GM23338 (cell line): ENCODE data around the gene NPHP4. TPM values are rescaled to one million over a fixed set of nuclear protein-coding genes. Genes with fewer than 3 reads are reported as not detected.

ENCODE experiments used
- ATAC-seq: fragments of 200-7000 bp; cut with Tn5 transposase; 3 replicates; pipeline ENCODE4 v1.9.1; 2020
- DNase-seq: peaks from one replicate; pipeline ENCODE4 v3.0.0-alpha.2; 2015; ENCODE audit warnings: low spot score
- H2AFZ ChIP-seq: fragments of 200-600 bp; sonication (generic); 2 replicates; pipeline ENCODE4 v1.8.0; 2016; ENCODE audit warnings: antibody characterized with exemption, mild to moderate bottlenecking, moderate library complexity
- H3F3A ChIP-seq: fragments of 200-600 bp; sonication (generic); replicated peaks from 2 replicates; pipeline ENCODE4 v1.8.0; 2017; ENCODE audit warnings: antibody characterized with exemption, mixed run types, low read depth
- H3K27ac ChIP-seq: fragments of 200-600 bp; sonication (generic); 2 replicates; pipeline ENCODE4 v1.6.1; 2016; ENCODE audit warnings: low read depth
- H3K27me3 ChIP-seq: fragments of 200-600 bp; sonication (generic); 2 replicates; pipeline ENCODE4 v1.8.0; 2016; ENCODE audit warnings: mild to moderate bottlenecking, mixed run types, moderate library complexity; ENCODE audit not compliant: insufficient read depth
- H3K36me3 ChIP-seq: fragments of 200-600 bp; sonication (generic); 2 replicates; pipeline ENCODE4 v1.8.0; 2016; ENCODE audit warnings: mild to moderate bottlenecking; ENCODE audit not compliant: insufficient read depth
- H3K4me1 ChIP-seq: fragments of 200-600 bp; sonication (generic); 2 replicates; pipeline ENCODE4 v1.8.0; 2016; ENCODE audit warnings: mild to moderate bottlenecking, moderate library complexity; ENCODE audit not compliant: insufficient read depth
- H3K4me2 ChIP-seq: fragments of 200-600 bp; sonication (generic); 2 replicates; pipeline ENCODE4 v1.7.1; 2017; ENCODE audit warnings: mixed run types
- H3K4me3 ChIP-seq: fragments of 200-600 bp; sonication (generic); 2 replicates; pipeline ENCODE4 v1.6.1; 2016; ENCODE audit warnings: mixed run types
- H3K79me2 ChIP-seq: fragments of 200-600 bp; sonication (generic); replicated peaks from 2 replicates; pipeline ENCODE4 v1.8.0; 2017; ENCODE audit warnings: mild to moderate bottlenecking; ENCODE audit not compliant: insufficient read depth
- H3K9me2 ChIP-seq: fragments of 200-600 bp; sonication (generic); 2 replicates; pipeline ENCODE4 v1.8.0; 2017; ENCODE audit not compliant: insufficient read depth
- H4K20me1 ChIP-seq: fragments of 200-600 bp; sonication (generic); replicated peaks from 2 replicates; pipeline ENCODE4 v1.8.0; 2017; ENCODE audit warnings: mild to moderate bottlenecking; ENCODE audit not compliant: insufficient read depth
- H3K27ac Mint-ChIP-seq: 2 replicates; pipeline ENCODE4 v1.8.0; 2020; ENCODE audit warnings: inconsistent platforms, mild to moderate bottlenecking, moderate library complexity, mixed read lengths
- H3K27me3 Mint-ChIP-seq: 3 replicates; pipeline ENCODE4 v1.8.0; 2022; ENCODE audit warnings: low read depth, mild to moderate bottlenecking, moderate library complexity, mixed read lengths, inconsistent platforms; ENCODE audit not compliant: insufficient read depth, poor library complexity
- H3K36me3 Mint-ChIP-seq: 3 replicates; pipeline ENCODE4 v1.8.0; 2021; ENCODE audit warnings: low read depth, mild to moderate bottlenecking, inconsistent platforms, moderate library complexity, mixed read lengths
- H3K4me1 Mint-ChIP-seq: 3 replicates; pipeline ENCODE4 v1.8.0; 2020; ENCODE audit warnings: mild to moderate bottlenecking, inconsistent platforms, mixed read lengths
- H3K4me3 Mint-ChIP-seq: 3 replicates; pipeline ENCODE4 v1.8.0; 2021; ENCODE audit warnings: moderate library complexity, mild to moderate bottlenecking, inconsistent platforms, mixed read lengths
- H3K9me3 Mint-ChIP-seq: 3 replicates; pipeline ENCODE4 v1.8.0; 2020; ENCODE audit warnings: moderate library complexity, mild to moderate bottlenecking, inconsistent platforms, mixed read lengths
- CREB1 ChIP-seq: fragments of 250-450 bp; sonication (Bioruptor Pico); IDR thresholded peaks from 2 replicates; pipeline ENCODE4 v1.5.0; 2020; ENCODE audit warnings: low read depth, mild to moderate bottlenecking, moderate library complexity
- CTCF ChIP-seq, 2 experiments: fragments of 200-600 bp in 1 of 2; sonication (generic) in 1 of 2; conservative IDR thresholded peaks; 2 replicates each; pipeline versions ENCODE4 v1.5.1 to v1.6.1; 2016 to 2017; ENCODE audit warnings: antibody characterized with exemption in 2 of 2, low read depth in 2 of 2, mild to moderate bottlenecking in 2 of 2, moderate library complexity in 1 of 2
- EZH2 ChIP-seq: fragments of 200-600 bp; sonication (generic); IDR thresholded peaks from one replicate; pipeline ENCODE4 v1.8.0; 2017; ENCODE audit warnings: antibody characterized with exemption, mild to moderate bottlenecking, low read depth; ENCODE audit not compliant: unreplicated experiment
- EZH2phosphoT487 ChIP-seq: fragments of 200-600 bp; sonication (generic); IDR thresholded peaks from one replicate; pipeline ENCODE4 v1.8.1; 2018; ENCODE audit warnings: antibody characterized with exemption; ENCODE audit not compliant: unreplicated experiment
- JUNB ChIP-seq: IDR thresholded peaks from one replicate; pipeline ENCODE4 v1.6.1; 2016; ENCODE audit warnings: antibody characterized with exemption; ENCODE audit not compliant: unreplicated experiment
- NANOG ChIP-seq: IDR thresholded peaks from 2 replicates; pipeline ENCODE4 v1.6.1; 2016; ENCODE audit warnings: antibody characterized with exemption, borderline replicate concordance
- POLR2AphosphoS5 ChIP-seq: IDR thresholded peaks from 2 replicates; pipeline ENCODE4 v1.6.1; 2016; ENCODE audit warnings: antibody characterized with exemption, low read depth
- STAT1 ChIP-seq: IDR thresholded peaks from one replicate; pipeline ENCODE4 v1.6.1; 2016; ENCODE audit warnings: antibody characterized with exemption; ENCODE audit not compliant: unreplicated experiment
- ZNF114 ChIP-seq: fragments of 250-450 bp; sonication (Bioruptor Pico); IDR thresholded peaks from 2 replicates; pipeline ENCODE4 v1.5.0; 2020; ENCODE audit warnings: mild to moderate bottlenecking, moderate library complexity
- ZNF331 ChIP-seq: fragments of 250-450 bp; sonication (Bioruptor Pico); IDR thresholded peaks from 2 replicates; pipeline ENCODE4 v1.5.0; 2020; ENCODE audit warnings: low read depth, mild to moderate bottlenecking, moderate library complexity
- polyA plus RNA-seq: library from polyadenylated mRNA; unstranded; fragments of >200 nt; fragmentation: Nextera tagmentation; extraction: Ambion mirVana; gene quantifications from 2 replicates; pipeline ENCODE4 v1.2.1, GENCODE V29; 2016
- total RNA-seq: library from RNA; depleted of rRNA; stranded (reverse); fragments of >200 nt; shearing (Covaris generic); gene quantifications from 2 replicates; pipeline ENCODE4 v1.2.3, GENCODE V29; 2014
- TF ChIP-seq, protein P1 (sequence below): IDR thresholded peaks from 2 replicates; pipeline ENCODE4 v1.6.1; 2016; ENCODE audit warnings: antibody characterized with exemption
- TF ChIP-seq, protein P2 (sequence below): fragments of 250-450 bp; sonication (Bioruptor Pico); IDR thresholded peaks from 2 replicates; pipeline ENCODE4 v1.5.0; 2020; ENCODE audit warnings: mild to moderate bottlenecking, moderate library complexity
- TF ChIP-seq, protein P3 (sequence below): IDR thresholded peaks from one replicate; pipeline ENCODE4 v1.6.1; 2018; ENCODE audit warnings: antibody characterized with exemption; ENCODE audit not compliant: unreplicated experiment

The NPHP4 gene
- total and polyA plus RNA-seq, 2 experiments from 2014 or later, result 2.5 to 12.4 TPM

DNA sequence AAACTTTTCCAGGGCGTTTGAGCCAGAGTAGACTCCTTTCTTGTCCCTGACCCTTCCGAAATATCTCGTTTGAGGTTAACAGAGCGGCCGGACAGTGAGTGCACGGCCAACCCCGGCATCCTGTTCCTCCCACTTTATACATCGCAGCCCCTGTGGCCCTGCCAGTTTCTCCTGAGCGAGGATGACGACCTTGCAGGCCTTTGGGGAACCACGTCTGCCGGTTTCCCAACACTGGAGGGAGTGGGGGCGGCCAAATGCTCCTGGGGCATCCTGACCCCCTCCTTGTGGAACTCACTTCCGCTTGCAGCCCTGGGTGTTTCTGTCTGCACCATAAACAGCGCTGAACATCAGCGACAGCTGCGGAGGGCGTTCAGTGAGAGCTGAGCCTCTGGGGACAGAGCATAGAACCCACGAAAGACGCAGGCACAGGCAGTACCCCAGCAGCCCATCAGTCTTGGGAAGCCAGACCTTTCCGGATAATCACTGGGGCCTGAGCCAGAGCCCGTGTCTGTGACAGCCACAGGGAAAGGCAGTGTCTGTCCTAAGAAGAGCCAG is 48.7 kb upstream of the NPHP4 start:
- Histone ChIP-seq H3K4me3 (no peak overlapping the region), H3K79me2 (no peaks in the 10 kb centered on the region), H2AFZ (no peak overlapping the region), H3F3A (no peaks in the 10 kb centered on the region), H3K27me3 (no peaks in the 10 kb centered on the region), H3K36me3 (no peaks in the 10 kb centered on the region), H3K4me2 (no peak overlapping the region), H4K20me1 (no peaks in the 10 kb centered on the region; the same call in 1 of the 2 replicates), H3K4me1 (peaks cover 5% of the 10 kb centered on the region; the same call in 1 of the 2 replicates), H3K9me2 (no peaks in the 10 kb centered on the region), H3K27ac (no peak overlapping the region)
- Mint-ChIP-seq H3K27ac (no peak overlapping the region), H3K4me3 (no peak overlapping the region), H3K36me3 (no peaks in the 10 kb centered on the region), H3K27me3 (peaks cover 4% of the 10 kb centered on the region), H3K4me1 (peaks cover 10% of the 10 kb centered on the region), H3K9me3 (no peaks in the 10 kb centered on the region)
- TF ChIP-seq STAT1, result no peak
- TF ChIP-seq CREB1 (CRISPR knock-in tag), result no peak
- TF ChIP-seq CTCF (conservative IDR thresholded peaks at IDR 0.05; ENCODE audit: low read depth in 2 of 2), result no peak
- TF ChIP-seq, protein P1, sequence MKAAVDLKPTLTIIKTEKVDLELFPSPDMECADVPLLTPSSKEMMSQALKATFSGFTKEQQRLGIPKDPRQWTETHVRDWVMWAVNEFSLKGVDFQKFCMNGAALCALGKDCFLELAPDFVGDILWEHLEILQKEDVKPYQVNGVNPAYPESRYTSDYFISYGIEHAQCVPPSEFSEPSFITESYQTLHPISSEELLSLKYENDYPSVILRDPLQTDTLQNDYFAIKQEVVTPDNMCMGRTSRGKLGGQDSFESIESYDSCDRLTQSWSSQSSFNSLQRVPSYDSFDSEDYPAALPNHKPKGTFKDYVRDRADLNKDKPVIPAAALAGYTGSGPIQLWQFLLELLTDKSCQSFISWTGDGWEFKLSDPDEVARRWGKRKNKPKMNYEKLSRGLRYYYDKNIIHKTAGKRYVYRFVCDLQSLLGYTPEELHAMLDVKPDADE, result no peak
- no peak for TF ChIP-seq JUNB
- TF ChIP-seq ZNF331 (CRISPR knock-in tag), result no peak
- TF ChIP-seq, protein P2, sequence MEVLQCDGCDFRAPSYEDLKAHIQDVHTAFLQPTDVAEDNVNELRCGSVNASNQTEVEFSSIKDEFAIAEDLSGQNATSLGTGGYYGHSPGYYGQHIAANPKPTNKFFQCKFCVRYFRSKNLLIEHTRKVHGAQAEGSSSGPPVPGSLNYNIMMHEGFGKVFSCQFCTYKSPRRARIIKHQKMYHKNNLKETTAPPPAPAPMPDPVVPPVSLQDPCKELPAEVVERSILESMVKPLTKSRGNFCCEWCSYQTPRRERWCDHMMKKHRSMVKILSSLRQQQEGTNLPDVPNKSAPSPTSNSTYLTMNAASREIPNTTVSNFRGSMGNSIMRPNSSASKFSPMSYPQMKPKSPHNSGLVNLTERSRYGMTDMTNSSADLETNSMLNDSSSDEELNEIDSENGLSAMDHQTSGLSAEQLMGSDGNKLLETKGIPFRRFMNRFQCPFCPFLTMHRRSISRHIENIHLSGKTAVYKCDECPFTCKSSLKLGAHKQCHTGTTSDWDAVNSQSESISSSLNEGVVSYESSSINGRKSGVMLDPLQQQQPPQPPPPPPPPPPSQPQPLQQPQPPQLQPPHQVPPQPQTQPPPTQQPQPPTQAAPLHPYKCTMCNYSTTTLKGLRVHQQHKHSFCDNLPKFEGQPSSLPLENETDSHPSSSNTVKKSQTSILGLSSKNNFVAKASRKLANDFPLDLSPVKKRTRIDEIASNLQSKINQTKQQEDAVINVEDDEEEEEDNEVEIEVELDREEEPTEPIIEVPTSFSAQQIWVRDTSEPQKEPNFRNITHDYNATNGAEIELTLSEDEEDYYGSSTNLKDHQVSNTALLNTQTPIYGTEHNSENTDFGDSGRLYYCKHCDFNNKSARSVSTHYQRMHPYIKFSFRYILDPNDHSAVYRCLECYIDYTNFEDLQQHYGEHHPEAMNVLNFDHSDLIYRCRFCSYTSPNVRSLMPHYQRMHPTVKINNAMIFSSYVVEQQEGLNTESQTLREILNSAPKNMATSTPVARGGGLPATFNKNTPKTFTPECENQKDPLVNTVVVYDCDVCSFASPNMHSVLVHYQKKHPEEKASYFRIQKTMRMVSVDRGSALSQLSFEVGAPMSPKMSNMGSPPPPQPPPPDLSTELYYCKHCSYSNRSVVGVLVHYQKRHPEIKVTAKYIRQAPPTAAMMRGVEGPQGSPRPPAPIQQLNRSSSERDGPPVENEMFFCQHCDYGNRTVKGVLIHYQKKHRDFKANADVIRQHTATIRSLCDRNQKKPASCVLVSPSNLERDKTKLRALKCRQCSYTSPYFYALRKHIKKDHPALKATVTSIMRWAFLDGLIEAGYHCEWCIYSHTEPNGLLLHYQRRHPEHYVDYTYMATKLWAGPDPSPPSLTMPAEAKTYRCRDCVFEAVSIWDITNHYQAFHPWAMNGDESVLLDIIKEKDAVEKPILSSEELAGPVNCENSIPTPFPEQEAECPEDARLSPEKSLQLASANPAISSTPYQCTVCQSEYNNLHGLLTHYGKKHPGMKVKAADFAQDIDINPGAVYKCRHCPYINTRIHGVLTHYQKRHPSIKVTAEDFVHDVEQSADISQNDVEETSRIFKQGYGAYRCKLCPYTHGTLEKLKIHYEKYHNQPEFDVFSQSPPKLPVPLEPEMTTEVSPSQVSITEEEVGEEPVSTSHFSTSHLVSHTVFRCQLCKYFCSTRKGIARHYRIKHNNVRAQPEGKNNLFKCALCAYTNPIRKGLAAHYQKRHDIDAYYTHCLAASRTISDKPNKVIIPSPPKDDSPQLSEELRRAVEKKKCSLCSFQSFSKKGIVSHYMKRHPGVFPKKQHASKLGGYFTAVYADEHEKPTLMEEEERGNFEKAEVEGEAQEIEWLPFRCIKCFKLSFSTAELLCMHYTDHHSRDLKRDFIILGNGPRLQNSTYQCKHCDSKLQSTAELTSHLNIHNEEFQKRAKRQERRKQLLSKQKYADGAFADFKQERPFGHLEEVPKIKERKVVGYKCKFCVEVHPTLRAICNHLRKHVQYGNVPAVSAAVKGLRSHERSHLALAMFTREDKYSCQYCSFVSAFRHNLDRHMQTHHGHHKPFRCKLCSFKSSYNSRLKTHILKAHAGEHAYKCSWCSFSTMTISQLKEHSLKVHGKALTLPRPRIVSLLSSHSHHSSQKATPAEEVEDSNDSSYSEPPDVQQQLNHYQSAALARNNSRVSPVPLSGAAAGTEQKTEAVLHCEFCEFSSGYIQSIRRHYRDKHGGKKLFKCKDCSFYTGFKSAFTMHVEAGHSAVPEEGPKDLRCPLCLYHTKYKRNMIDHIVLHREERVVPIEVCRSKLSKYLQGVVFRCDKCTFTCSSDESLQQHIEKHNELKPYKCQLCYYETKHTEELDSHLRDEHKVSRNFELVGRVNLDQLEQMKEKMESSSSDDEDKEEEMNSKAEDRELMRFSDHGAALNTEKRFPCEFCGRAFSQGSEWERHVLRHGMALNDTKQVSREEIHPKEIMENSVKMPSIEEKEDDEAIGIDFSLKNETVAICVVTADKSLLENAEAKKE (CRISPR knock-in tag), result no peak
- TF ChIP-seq, protein P3, sequence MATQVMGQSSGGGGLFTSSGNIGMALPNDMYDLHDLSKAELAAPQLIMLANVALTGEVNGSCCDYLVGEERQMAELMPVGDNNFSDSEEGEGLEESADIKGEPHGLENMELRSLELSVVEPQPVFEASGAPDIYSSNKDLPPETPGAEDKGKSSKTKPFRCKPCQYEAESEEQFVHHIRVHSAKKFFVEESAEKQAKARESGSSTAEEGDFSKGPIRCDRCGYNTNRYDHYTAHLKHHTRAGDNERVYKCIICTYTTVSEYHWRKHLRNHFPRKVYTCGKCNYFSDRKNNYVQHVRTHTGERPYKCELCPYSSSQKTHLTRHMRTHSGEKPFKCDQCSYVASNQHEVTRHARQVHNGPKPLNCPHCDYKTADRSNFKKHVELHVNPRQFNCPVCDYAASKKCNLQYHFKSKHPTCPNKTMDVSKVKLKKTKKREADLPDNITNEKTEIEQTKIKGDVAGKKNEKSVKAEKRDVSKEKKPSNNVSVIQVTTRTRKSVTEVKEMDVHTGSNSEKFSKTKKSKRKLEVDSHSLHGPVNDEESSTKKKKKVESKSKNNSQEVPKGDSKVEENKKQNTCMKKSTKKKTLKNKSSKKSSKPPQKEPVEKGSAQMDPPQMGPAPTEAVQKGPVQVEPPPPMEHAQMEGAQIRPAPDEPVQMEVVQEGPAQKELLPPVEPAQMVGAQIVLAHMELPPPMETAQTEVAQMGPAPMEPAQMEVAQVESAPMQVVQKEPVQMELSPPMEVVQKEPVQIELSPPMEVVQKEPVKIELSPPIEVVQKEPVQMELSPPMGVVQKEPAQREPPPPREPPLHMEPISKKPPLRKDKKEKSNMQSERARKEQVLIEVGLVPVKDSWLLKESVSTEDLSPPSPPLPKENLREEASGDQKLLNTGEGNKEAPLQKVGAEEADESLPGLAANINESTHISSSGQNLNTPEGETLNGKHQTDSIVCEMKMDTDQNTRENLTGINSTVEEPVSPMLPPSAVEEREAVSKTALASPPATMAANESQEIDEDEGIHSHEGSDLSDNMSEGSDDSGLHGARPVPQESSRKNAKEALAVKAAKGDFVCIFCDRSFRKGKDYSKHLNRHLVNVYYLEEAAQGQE, result no peak
- no peak for TF ChIP-seq POLR2AphosphoS5
- no peak for TF ChIP-seq EZH2
- TF ChIP-seq EZH2phosphoT487, result no peak
- no peak for TF ChIP-seq NANOG
- TF ChIP-seq ZNF114 (CRISPR knock-in tag), result no peak
- DNase-seq, result no peak
- peak; percentile 23; the same call in 2 of the 3 replicates for ATAC-seq
